ENCODE measurements around the gene LLPH. TPM values are rescaled to one million over a fixed set of nuclear protein-coding genes. Genes with fewer than 3 reads are reported as not detected.
A peak's percentile ranks its signal among the peaks of the same experiment; 100 is the strongest.
"Not testable (repeated sequence)": the region's sequence is repeated elsewhere in the genome, so short reads cannot be mapped to it uniquely, and the experiment has no call there.

Gene LLPH
- polyA plus RNA-seq, 3 donors: 3.1 to 44.0 (median 33.4) TPM

GRCh38 chr12:66174391-66175325, 44.1 kb upstream of the LLPH start:
- DNase-seq, H3K9me3 Mint-ChIP-seq: not testable (repeated sequence)
- whole genome bisulfite sequencing (ENCODE audit: insufficient coverage): 98% methylated on average over 23 of the region's 54 CpGs

DNA sequence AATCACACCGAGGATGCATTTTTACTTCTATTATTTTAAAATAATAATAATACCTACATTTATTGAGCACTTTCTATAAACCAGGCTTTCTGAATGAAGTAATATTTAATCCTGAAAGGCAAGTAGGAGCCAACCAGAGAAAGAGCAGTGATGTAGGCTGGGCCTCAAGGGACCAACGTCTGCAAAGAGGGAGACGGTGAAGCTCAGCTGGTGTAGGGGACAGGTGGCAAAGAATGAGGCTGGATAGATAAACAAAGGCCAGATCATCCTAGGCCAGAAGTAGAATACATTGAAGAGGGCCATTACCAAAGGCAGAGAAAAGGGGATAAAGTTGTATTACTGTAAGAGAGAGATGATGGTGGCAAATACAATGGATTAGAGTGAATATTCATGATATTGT, 40.1 kb upstream of the LLPH start:
- Histone ChIP-seq H3K4me1 (ENCODE audit: control insufficient read depth in 1 of 2, insufficient read depth in 2 of 2, low read length in 2 of 2) (peaks cover 45 to 68% of the 10 kb centered on the region in 2 donors), H3K9me3 (replicated peaks in 1 of 2; ENCODE audit: control insufficient read depth in 1 of 2, insufficient read depth in 1 of 2, low read length in 2 of 2) (peaks cover 0 to under 1% of the 10 kb centered on the region in 2 donors), H3K79me2 (ENCODE audit: insufficient read depth, low read length) (peaks cover 49% of the 10 kb centered on the region), H3K9ac (ENCODE audit: insufficient read depth, low read length, poor library complexity, severe bottlenecking) (peak overlapping the region; percentile 99), H2AFZ (ENCODE audit: insufficient read depth, low read depth, low read length, poor library complexity, severe bottlenecking) (no peak overlapping the region), H3K36me3 (replicated peaks in 1 of 2; ENCODE audit: control insufficient read depth in 1 of 2, insufficient read depth in 2 of 2, low read length in 2 of 2) (peaks cover 4 to 21% of the 10 kb centered on the region in 2 donors), H3K4me3 (replicated peaks in 1 of 3; ENCODE audit: low read depth in 2 of 3, low read length in 3 of 3) (peak overlapping the region; percentile 77 to 100 (median 86)), H4K20me1 (ENCODE audit: insufficient read depth, low read length) (no peaks in the 10 kb centered on the region), H3K27ac (ENCODE audit: low read depth in 1 of 2, low read length in 2 of 2) (peak overlapping the region; percentile 99), H3K27me3 (ENCODE audit: control insufficient read depth in 2 of 2, insufficient read depth in 2 of 2, low read length in 2 of 2) (no peaks in the 10 kb centered on the region), H3K4me2 (replicated peaks; ENCODE audit: extremely low read depth, low read length, poor library complexity, severe bottlenecking) (peak overlapping the region; percentile 81)
- H3K4me3 Mint-ChIP-seq: peak overlapping the region; percentile 90 to 97
- H3K4me1 Mint-ChIP-seq: peaks cover 55% of the 10 kb centered on the region
- H3K27me3 Mint-ChIP-seq (ENCODE audit: low read depth in 3 of 3): peaks cover 0 to 2% (median 0%) of the 10 kb centered on the region in 3 donors
- 88% methylated on average over 2 of the region's 3 CpGs for WGBS (ENCODE audit: insufficient coverage)
- intact Hi-C loops (cut with micrococcal nuclease): no loop called here
- H3K27ac Mint-ChIP-seq: peak overlapping the region; percentile 99 to 100 (median 99)
- H3K36me3 Mint-ChIP-seq: peaks cover 18 to 19% of the 10 kb centered on the region in 2 donors
- H3K9me3 Mint-ChIP-seq: peaks cover 2 to 7% (median 4%) of the 10 kb centered on the region in 7 donors
- no peak for DNase-seq
- TF ChIP-seq, protein P1, sequence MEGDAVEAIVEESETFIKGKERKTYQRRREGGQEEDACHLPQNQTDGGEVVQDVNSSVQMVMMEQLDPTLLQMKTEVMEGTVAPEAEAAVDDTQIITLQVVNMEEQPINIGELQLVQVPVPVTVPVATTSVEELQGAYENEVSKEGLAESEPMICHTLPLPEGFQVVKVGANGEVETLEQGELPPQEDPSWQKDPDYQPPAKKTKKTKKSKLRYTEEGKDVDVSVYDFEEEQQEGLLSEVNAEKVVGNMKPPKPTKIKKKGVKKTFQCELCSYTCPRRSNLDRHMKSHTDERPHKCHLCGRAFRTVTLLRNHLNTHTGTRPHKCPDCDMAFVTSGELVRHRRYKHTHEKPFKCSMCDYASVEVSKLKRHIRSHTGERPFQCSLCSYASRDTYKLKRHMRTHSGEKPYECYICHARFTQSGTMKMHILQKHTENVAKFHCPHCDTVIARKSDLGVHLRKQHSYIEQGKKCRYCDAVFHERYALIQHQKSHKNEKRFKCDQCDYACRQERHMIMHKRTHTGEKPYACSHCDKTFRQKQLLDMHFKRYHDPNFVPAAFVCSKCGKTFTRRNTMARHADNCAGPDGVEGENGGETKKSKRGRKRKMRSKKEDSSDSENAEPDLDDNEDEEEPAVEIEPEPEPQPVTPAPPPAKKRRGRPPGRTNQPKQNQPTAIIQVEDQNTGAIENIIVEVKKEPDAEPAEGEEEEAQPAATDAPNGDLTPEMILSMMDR (IDR thresholded peaks at IDR 0.05): no peak

More at GRCh38 chr12:66174391-66175325, 44.1 kb upstream of the LLPH start:
- peaks cover 43% of the 10 kb centered on the region for H3K4me1 Mint-ChIP-seq
- H3K27ac ChIP-seq (ENCODE audit: low read depth in 1 of 2, low read length in 2 of 2): peak overlapping the region in 1 of 2 donors; percentile 30
- H3K4me2 ChIP-seq (replicated peaks; ENCODE audit: extremely low read depth, low read length, poor library complexity, severe bottlenecking); H3K9me3 ChIP-seq (replicated peaks in 1 of 2; ENCODE audit: control insufficient read depth in 1 of 2, insufficient read depth in 1 of 2, low read length in 2 of 2); H3K36me3 Mint-ChIP-seq; intact Hi-C loops (cut with micrococcal nuclease); H3K9ac ChIP-seq (ENCODE audit: insufficient read depth, low read length, poor library complexity, severe bottlenecking); H3K4me3 ChIP-seq (replicated peaks in 1 of 3; ENCODE audit: low read depth in 2 of 3, low read length in 3 of 3); H3K27me3 ChIP-seq (ENCODE audit: control insufficient read depth in 2 of 2, insufficient read depth in 2 of 2, low read length in 2 of 2); H2AFZ ChIP-seq (ENCODE audit: insufficient read depth, low read depth, low read length, poor library complexity, severe bottlenecking); H4K20me1 ChIP-seq (ENCODE audit: insufficient read depth, low read length); H3K27me3 Mint-ChIP-seq (ENCODE audit: low read depth in 3 of 3); H3K36me3 ChIP-seq (replicated peaks in 1 of 2; ENCODE audit: control insufficient read depth in 1 of 2, insufficient read depth in 2 of 2, low read length in 2 of 2); H3K4me3 Mint-ChIP-seq: not testable (repeated sequence)
- H3K4me1 ChIP-seq (ENCODE audit: control insufficient read depth in 1 of 2, insufficient read depth in 2 of 2, low read length in 2 of 2): peaks cover 43 to 57% of the 10 kb centered on the region in 2 donors
- H3K27ac Mint-ChIP-seq: peak overlapping the region in 4 of 7 donors; percentile 8 to 50 (median 34)
- H3K79me2 ChIP-seq (ENCODE audit: insufficient read depth, low read length): peaks cover 15% of the 10 kb centered on the region

Data from CD14-positive monocyte (primary cell).